Gastrocnemius medialis (tissue), 4 donors: Measurements from ENCODE around the gene GMPPB. TPM values are rescaled to one million over a fixed set of nuclear protein-coding genes. Genes with fewer than 3 reads are reported as not detected.

Experiments
- ATAC-seq, 2 donors: fragments of 150-250 bp; one replicate each; pipeline ENCODE4 v1.9.1; 2016
- DNase-seq, 2 donors: peaks; one replicate each; pipeline ENCODE4 v3.0.0-alpha.2; 2019
- H3K27ac ChIP-seq, 4 donors: fragments of 200-600 bp; sonication (generic); 1 replicate in 1 of 4; 2 replicates in 3 of 4; pipeline ENCODE4 v1.5.1; 2016 to 2018; ENCODE audit warnings: mild to moderate bottlenecking in 2 of 4, moderate library complexity in 1 of 4
- H3K27me3 ChIP-seq, 3 donors: fragments of 200-600 bp; sonication (generic) in 2 of 3; 1 replicate in 1 of 3; 2 replicates in 2 of 3; pipeline versions ENCODE4 v1.5.1 to v1.6.0; 2016 to 2019; ENCODE audit warnings: mild to moderate bottlenecking in 1 of 3, moderate library complexity in 1 of 3
- H3K36me3 ChIP-seq, 2 donors: fragments of 200-600 bp; sonication (generic) in 1 of 2; one replicate each; pipeline ENCODE4 v1.5.1; 2017 to 2018
- H3K4me1 ChIP-seq, 2 donors: fragments of 200-600 bp; sonication (generic) in 1 of 2; one replicate each; pipeline ENCODE4 v1.5.1; 2016 to 2017; ENCODE audit warnings: mild to moderate bottlenecking in 2 of 2
- H3K4me3 ChIP-seq, 4 donors: fragments of 200-600 bp; sonication (generic) in 3 of 4; 1 replicate in 1 of 4; 2 replicates in 3 of 4; pipeline ENCODE4 v1.5.1; 2016 to 2019; ENCODE audit warnings: mild to moderate bottlenecking in 2 of 4
- H3K9me3 ChIP-seq, 3 donors: fragments of 200-600 bp; sonication (generic) in 2 of 3; 1 replicate in 1 of 3; 2 replicates in 2 of 3; pipeline ENCODE4 v1.5.1; 2016 to 2019
- CTCF ChIP-seq, 5 experiments: fragments of 450-650 bp in 3 of 5; fragments of 200-600 bp in 2 of 5; sonication (generic) in 2 of 5; IDR thresholded peaks in 4 of 5; conservative IDR thresholded peaks in 1 of 5; 1 replicate in 4 of 5; 2 replicates in 1 of 5; pipeline ENCODE4 v1.5.1; 2016 to 2019; ENCODE audit warnings: antibody characterized with exemption in 5 of 5, mild to moderate bottlenecking in 3 of 5, moderate library complexity in 3 of 5
- POLR2A ChIP-seq, 2 donors: fragments of 450-650 bp; IDR thresholded peaks; one replicate each; pipeline ENCODE4 v1.6.1; 2017; ENCODE audit warnings: antibody characterized with exemption in 2 of 2, mild to moderate bottlenecking in 2 of 2, moderate library complexity in 2 of 2
- in situ Hi-C, 4 donors: fragments of 200-750 bp; cut with MboI; loops; one replicate each; pipeline versions ENCODE4 v1.15.0 to v1.8.0; 2017; ENCODE audit warnings: low sequenced_read_pairs in 4 of 4
- intact Hi-C: fragments of 100-400 bp; cut with DNase I; formaldehyde crosslinking; loops from one replicate; pipeline ENCODE4 v1.15.1; 2023; ENCODE audit warnings: low total_unique reads
- total RNA-seq, 4 donors: library from RNA; depleted of rRNA; stranded (reverse); fragments of >200 nt; gene quantifications; one replicate each; pipeline versions ENCODE4 v1.1.0 to v1.2.3, GENCODE V29; 2016

GMPPB gene
- total RNA-seq, 4 donors from 2014 or later = 14.2 to 26.1 (median 17.0) TPM

- Histone ChIP-seq H3K27me3 (no peaks in the 10 kb centered on the region), H3K36me3 (peaks cover 0 to 18% of the 10 kb centered on the region in 2 donors), H3K27ac (peak overlapping the region in 2 of 4 donors; percentile 10 to 75), H3K4me3 (no peak overlapping the region), H3K4me1 (peaks cover 7 to 22% of the 10 kb centered on the region in 2 donors), H3K9me3 (no peaks in the 10 kb centered on the region)
- intact Hi-C loops = no loop called here
- TF ChIP-seq POLR2A (IDR thresholded peaks at IDR 0.05) = no peak
- no peak for ATAC-seq
- peak in 1 of 2 donors; percentile 13 for DNase-seq
- in situ Hi-C loops = no loop called here
Observed at GRCh38 chr3:49713336-49714105, 10.2 kb downstream of the GMPPB start.

GRCh38 chr3:49712631-49713317, 11.0 kb downstream of the GMPPB start:
- Histone ChIP-seq H3K4me1 (peaks cover 7 to 22% of the 10 kb centered on the region in 2 donors), H3K27me3 (no peaks in the 10 kb centered on the region), H3K9me3 (no peaks in the 10 kb centered on the region), H3K36me3 (peaks cover 0 to 18% of the 10 kb centered on the region in 2 donors), H3K27ac (peak overlapping the region in 1 of 4 donors; percentile 75), H3K4me3 (no peak overlapping the region)
- in situ Hi-C loops = no loop called here
- intact Hi-C loops = no loop called here
- TF ChIP-seq POLR2A (IDR thresholded peaks at IDR 0.05) = no peak
- no peak for TF ChIP-seq CTCF (IDR thresholded peaks at IDR 0.05 in 4 of 5, conservative IDR thresholded peaks at IDR 0.05 in 1 of 5)
- peak in 1 of 2 donors; percentile 16 for DNase-seq
- peak in 1 of 2 donors; percentile 46 for ATAC-seq

- Histone ChIP-seq H3K4me3 (no peak overlapping the region), H3K4me1 (peaks cover 7 to 22% of the 10 kb centered on the region in 2 donors), H3K36me3 (peaks cover 0 to 19% of the 10 kb centered on the region in 2 donors), H3K27ac (no peak overlapping the region), H3K9me3 (no peaks in the 10 kb centered on the region), H3K27me3 (no peaks in the 10 kb centered on the region)
- no peak for TF ChIP-seq POLR2A (IDR thresholded peaks at IDR 0.05)
- no peak for TF ChIP-seq CTCF (IDR thresholded peaks at IDR 0.05 in 4 of 5, conservative IDR thresholded peaks at IDR 0.05 in 1 of 5)
- no peak for ATAC-seq
- intact Hi-C loops = no loop called here
- in situ Hi-C loops = no loop called here
- DNase-seq = peak in 1 of 2 donors; percentile 6
Observed at GRCh38 chr3:49712166-49712565, 11.6 kb downstream of the GMPPB start.

GRCh38 chr3:49711489-49711888, 12.3 kb downstream of the GMPPB start:
- no peak overlapping the region for H3K4me3 ChIP-seq
- no peak overlapping the region for H3K27ac ChIP-seq
- TF ChIP-seq POLR2A (IDR thresholded peaks at IDR 0.05) = no peak
- no peak for TF ChIP-seq CTCF (IDR thresholded peaks at IDR 0.05 in 4 of 5, conservative IDR thresholded peaks at IDR 0.05 in 1 of 5)
- peak in 1 of 2 donors; percentile 7 for DNase-seq
- peaks cover 7 to 22% of the 10 kb centered on the region in 2 donors for H3K4me1 ChIP-seq
- ATAC-seq = no peak
- in situ Hi-C loops = no loop called here
- H3K36me3 ChIP-seq = peaks cover 0 to 26% of the 10 kb centered on the region in 2 donors
- no peaks in the 10 kb centered on the region for H3K9me3 ChIP-seq
- intact Hi-C loops = no loop called here
- no peaks in the 10 kb centered on the region for H3K27me3 ChIP-seq

GRCh38 chr3:49709852-49710251, 13.9 kb downstream of the GMPPB start:
- intact Hi-C loops (no loop called here), in situ Hi-C loops (no loop called here)
- DNase-seq (no peak), ATAC-seq (no peak)
- Histone ChIP-seq H3K9me3 (no peaks in the 10 kb centered on the region), H3K27me3 (no peaks in the 10 kb centered on the region), H3K36me3 (peaks cover 0 to 34% of the 10 kb centered on the region in 2 donors), H3K4me3 (no peak overlapping the region), H3K27ac (no peak overlapping the region), H3K4me1 (peaks cover 5 to 14% of the 10 kb centered on the region in 2 donors)
- TF ChIP-seq POLR2A (IDR thresholded peaks at IDR 0.05) (no peak), CTCF (IDR thresholded peaks at IDR 0.05 in 4 of 5, conservative IDR thresholded peaks at IDR 0.05 in 1 of 5) (no peak)
